D721Med (cell line): Measurements from ENCODE around the gene GJA5.

Experiments used
- DNase-seq: peaks from one replicate; pipeline ENCODE4 v3.0.0; 2011; ENCODE audit warnings: low spot score; ENCODE audit not compliant: insufficient read length
- FAIRE-seq: peaks from 2 replicates; lab custom pipeline; 2011; peaks lifted over from hg19 to GRCh38; lab: Jason Lieb, UNC
- TF ChIP-seq, protein P1 (sequence below): IDR thresholded peaks from 2 replicates; pipeline ENCODE4 v1.5.1; 2012; ENCODE audit warnings: mild to moderate bottlenecking, control low read depth; ENCODE audit not compliant: insufficient read depth; ENCODE audit errors: missing control alignments

Gene GJA5

DNA sequence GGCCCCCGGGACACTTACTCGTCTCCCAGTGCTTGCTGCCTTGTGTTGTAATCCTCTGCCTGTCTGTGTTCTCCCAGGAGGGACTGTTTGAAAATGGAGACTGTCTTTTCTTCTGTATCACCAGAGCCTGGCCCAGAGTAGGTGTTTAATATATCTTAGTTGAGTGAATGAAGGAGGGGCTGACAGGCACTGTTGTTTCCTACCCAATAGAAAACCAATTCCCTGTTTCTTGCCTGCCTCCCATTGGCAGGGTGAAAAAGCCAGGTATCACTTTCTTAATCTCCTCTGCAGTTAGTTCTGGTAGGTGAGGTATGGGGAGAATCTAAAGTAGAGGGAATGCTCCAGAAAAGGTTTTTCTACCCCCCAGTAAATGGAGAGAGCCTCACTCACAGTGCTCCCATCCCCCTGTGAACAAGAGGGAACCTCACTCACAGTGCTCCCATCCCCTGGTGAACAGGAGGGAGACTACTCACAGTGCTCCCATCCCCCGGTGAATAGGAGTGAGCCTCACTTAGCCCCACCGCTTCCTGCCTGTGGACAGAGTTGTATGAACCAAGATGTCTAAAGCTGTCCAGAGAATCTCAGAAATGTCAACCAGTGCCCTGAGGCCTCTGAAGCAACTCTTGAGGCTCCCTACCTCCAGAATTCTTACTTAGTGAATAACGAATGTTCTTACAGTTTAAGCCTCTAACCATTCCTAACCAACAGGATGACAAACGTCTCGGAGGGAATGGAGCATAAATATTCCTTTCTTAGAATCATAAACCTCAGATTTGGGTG, at the start of gene GJA5:
TSS of gene GJA5 (minus strand) at position 122 of the 780 bp plus-strand sequence. CDS start 1,364 bp downstream, outside the sequence.
- FAIRE-seq (no peak), DNase-seq (no peak)
- TF ChIP-seq, protein P1, sequence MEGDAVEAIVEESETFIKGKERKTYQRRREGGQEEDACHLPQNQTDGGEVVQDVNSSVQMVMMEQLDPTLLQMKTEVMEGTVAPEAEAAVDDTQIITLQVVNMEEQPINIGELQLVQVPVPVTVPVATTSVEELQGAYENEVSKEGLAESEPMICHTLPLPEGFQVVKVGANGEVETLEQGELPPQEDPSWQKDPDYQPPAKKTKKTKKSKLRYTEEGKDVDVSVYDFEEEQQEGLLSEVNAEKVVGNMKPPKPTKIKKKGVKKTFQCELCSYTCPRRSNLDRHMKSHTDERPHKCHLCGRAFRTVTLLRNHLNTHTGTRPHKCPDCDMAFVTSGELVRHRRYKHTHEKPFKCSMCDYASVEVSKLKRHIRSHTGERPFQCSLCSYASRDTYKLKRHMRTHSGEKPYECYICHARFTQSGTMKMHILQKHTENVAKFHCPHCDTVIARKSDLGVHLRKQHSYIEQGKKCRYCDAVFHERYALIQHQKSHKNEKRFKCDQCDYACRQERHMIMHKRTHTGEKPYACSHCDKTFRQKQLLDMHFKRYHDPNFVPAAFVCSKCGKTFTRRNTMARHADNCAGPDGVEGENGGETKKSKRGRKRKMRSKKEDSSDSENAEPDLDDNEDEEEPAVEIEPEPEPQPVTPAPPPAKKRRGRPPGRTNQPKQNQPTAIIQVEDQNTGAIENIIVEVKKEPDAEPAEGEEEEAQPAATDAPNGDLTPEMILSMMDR = no peak

DNA sequence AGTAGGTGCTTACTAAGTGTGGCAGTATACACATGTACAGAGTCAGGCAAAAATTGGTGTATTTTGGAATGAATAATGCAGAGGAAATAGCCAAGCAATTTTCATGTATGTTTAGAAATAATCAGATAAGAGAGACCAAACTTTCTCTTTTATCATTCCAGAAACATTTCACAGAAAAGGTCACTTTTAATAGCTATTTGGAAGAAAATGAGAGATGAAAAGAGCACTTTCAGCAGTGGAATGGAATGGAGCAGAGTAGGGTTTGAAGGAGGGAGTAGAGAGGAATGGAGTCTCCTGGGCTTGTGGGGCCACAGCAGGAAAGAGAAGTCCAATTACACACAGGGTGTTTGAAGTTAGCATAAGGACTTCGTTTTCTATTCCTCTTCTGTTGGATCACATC, 48.8 kb upstream of the GJA5 start:
- FAIRE-seq (no peak), DNase-seq (no peak)
- TF ChIP-seq, protein P1 = no peak

DNA sequence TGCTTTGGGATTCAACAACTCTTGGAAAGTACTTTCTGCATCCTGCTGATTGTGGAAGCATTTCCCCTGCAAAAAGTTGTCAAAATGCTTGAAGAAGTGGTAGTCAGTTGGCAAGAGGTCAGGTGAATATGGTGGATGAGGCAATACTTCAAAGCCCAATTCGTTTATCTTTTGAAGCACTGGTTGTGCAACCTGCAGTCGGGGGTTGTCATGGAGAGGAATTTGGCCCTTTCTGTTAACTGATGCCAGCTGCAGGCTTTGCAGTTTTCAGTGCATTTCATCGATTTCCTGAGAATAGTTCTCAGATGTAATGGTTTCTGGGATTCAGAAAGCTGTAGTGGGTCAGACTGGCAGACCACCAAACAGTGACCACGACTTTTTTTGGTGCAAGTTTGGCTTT, 47.6 kb upstream of the GJA5 start:
- DNase-seq = no peak
- TF ChIP-seq, protein P1 = no peak
- FAIRE-seq = no peak

DNA sequence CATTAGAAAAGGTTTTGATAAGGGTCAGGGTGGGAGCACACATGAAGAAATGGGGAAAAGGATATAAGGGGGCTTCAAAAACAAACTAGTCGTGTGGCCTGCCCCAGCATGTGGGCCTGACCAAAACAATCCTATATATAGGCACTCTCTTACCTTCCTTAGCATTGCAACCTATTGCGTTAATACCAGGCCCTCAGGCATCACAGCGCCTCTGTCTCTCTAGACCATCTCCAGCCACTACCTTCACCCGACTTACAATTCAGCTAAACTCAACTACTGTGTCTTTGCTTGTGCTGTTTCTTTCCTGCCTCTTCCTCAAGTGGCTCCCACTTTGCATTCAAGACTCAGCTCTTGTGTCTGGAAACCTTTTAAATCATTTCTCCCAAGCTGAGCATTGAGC, 47.0 kb upstream of the GJA5 start:
- no peak for DNase-seq
- no peak for FAIRE-seq
- TF ChIP-seq, protein P1 = no peak

DNA sequence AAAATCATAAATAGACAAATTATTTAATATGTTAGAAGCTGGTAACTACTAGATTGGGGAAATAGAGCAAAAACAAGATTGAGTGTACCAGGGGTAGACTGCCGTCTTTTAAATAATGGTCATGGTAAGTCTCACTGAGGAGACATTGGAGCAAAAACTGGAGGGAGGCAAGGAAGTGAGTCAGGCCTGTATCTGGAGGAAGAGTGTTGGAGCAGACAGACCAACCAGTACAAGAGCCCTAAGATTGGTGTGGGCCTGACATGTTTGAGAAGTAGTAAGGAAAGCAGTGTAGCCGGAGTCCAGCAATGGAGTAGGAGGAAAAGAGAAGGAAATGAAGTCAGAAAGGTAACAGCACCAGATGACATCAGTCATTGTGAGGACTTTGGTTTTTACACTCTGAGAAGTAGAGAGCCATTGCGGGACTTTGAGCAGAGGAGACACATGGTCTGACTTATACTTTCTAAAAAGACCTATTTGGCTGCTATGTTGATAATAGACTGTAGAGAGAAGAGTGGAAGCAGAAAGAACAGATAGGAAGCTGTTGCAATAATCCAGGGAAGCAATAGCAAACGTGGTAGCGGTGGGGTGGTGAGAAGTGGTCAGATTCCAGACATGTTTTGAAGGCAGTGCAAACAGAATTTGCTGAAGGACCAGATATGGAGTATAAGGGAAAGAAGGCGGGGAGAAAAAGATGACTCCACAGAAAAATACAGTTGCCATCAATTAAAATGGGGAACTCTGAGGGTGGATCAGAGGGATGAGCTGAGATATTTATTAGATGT, 44.7 kb upstream of the GJA5 start:
- DNase-seq (no peak), FAIRE-seq (no peak)
- TF ChIP-seq, protein P1 = no peak

DNA sequence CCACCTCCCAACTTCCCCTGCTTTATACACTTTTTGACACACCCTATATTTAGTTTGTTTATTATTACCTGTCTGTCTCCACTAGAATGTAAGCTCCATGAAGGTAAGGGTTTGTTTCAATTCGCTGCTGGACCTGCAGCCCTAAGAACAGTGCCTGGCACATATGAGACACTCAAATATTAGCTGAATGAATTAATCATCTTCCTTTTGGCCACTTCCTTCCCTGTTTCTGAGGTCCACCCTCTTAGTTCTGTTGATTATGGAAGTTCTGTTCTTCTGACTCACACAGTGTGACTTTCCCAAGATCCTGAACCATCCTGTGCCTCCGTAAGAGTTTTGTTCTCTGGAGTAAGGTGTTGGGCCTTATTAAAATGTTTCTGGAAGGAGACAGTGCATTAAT, 40.4 kb upstream of the GJA5 start:
- TF ChIP-seq, protein P1 = no peak
- FAIRE-seq (no peak), DNase-seq (no peak)
